ENCODE results near the gene TRAPPC2L.

- TF ChIP-seq CTCF (IDR thresholded peaks at IDR 0.05; ENCODE audit: poor library complexity) (no peak), EZH2 (IDR thresholded peaks at IDR 0.05; ENCODE audit: borderline replicate concordance) (no peak), EZH2phosphoT487 (IDR thresholded peaks at IDR 0.05; ENCODE audit: low read depth, severe bottlenecking, unreplicated experiment) (no peak)
Measured at GRCh38 chr16:88897696-88898425, 40.9 kb downstream of the TRAPPC2L start.

All from hepatocyte (in vitro differentiated cells).